NB4 (cell line): ENCODE data around the gene WDR45.
A peak's percentile ranks its signal among the peaks of the same experiment; 100 is the strongest.

Experiments
- DNase-seq: peaks from one replicate; pipeline ENCODE4 v3.0.0; 2010; ENCODE audit warnings: low read depth
- H3K4me3 ChIP-seq: one replicate; pipeline ENCODE4 v1.5.1; 2011; ENCODE audit warnings: mild to moderate bottlenecking, low read depth, low read length, moderate library complexity
- CTCF ChIP-seq: IDR thresholded peaks from one replicate; pipeline ENCODE4 v1.5.1; 2012; ENCODE audit warnings: low read depth, low read length
- MAX ChIP-seq: IDR thresholded peaks from 2 replicates; pipeline ENCODE4 v1.6.1; 2011; ENCODE audit warnings: low read depth, low read length
- MYC ChIP-seq: IDR thresholded peaks from 2 replicates; pipeline ENCODE4 v1.6.1; 2011; ENCODE audit warnings: low read depth, low read length
- POLR2A ChIP-seq: IDR thresholded peaks from 2 replicates; pipeline ENCODE4 v1.6.1; 2011; ENCODE audit warnings: mild to moderate bottlenecking; ENCODE audit not compliant: insufficient read length; ENCODE audit errors: extremely low read depth

The WDR45 gene

GRCh38 chrX:49043987-49044281, 35.8 kb downstream of the WDR45 start:
- no peak for TF ChIP-seq MYC
- no peak for TF ChIP-seq POLR2A
- no peak for TF ChIP-seq MAX
- no peak for TF ChIP-seq CTCF
- peak overlapping the region; percentile 32 for H3K4me3 ChIP-seq
- DNase-seq = no peak

- H3K4me3 ChIP-seq = peak within 1 kb of the TSS; percentile 64
- TF ChIP-seq POLR2A (no peak), MYC (0 out of 2 replicates have a peak, but pooled peaks have one; percentile 1), CTCF (peak; percentile 31)
- DNase-seq = peak; percentile 98
Measured at GRCh38 chrX:49043220-49043986, 36.3 kb downstream of the WDR45 start, which contains the start of gene TFE3. Gene TFE3, minus strand, starts transcription at chrX:49043357. Its CDS starts 131 bp downstream, at chrX:49043226.

GRCh38 chrX:49042581-49043219, 37.0 kb downstream of the WDR45 start:
- peak overlapping the region; percentile 64 for H3K4me3 ChIP-seq
- DNase-seq = no peak
- no peak for TF ChIP-seq MAX
- no peak for TF ChIP-seq POLR2A
- no peak for TF ChIP-seq CTCF
- no peak for TF ChIP-seq MYC

- DNase-seq = peak; percentile 58
- H3K4me3 ChIP-seq = peak overlapping the region; percentile 64
Measured at GRCh38 chrX:49041744-49042580, 37.7 kb downstream of the WDR45 start.

More at GRCh38 chrX:49041744-49042580, 37.7 kb downstream of the WDR45 start:
- TF ChIP-seq MYC (no peak), MAX (no peak), POLR2A (no peak), CTCF (no peak)
